H9 (cell line): Measurements from ENCODE around the gene SHC1. TPM values are rescaled to one million over a fixed set of nuclear protein-coding genes. Genes with fewer than 3 reads are reported as not detected.

Source experiments
- DNase-seq: peaks from one replicate; pipeline ENCODE4 v3.0.0-alpha.2; 2017
- H2AFZ ChIP-seq: one replicate; pipeline ENCODE4 v1.6.1; 2013; ENCODE audit warnings: mild to moderate bottlenecking, low read length, control low read depth, moderate library complexity
- H2AK5ac ChIP-seq: 2 replicates; pipeline ENCODE4 v1.6.1; 2013; ENCODE audit warnings: low read length, control low read depth, mixed read lengths; ENCODE audit not compliant: insufficient read length
- H2BK120ac ChIP-seq: one replicate; pipeline ENCODE4 v1.6.1; 2013; ENCODE audit warnings: low read depth, mild to moderate bottlenecking, low read length, control low read depth, inconsistent platforms; ENCODE audit not compliant: poor library complexity, severe bottlenecking
- H2BK12ac ChIP-seq: 2 replicates; pipeline ENCODE4 v1.6.1; 2013; ENCODE audit warnings: low read length, control low read depth, mixed read lengths, low read depth; ENCODE audit not compliant: insufficient read length
- H2BK15ac ChIP-seq: 2 replicates; pipeline ENCODE4 v1.6.1; 2013; ENCODE audit warnings: low read depth, low read length, control low read depth
- H2BK20ac ChIP-seq: one replicate; pipeline ENCODE4 v1.6.1; 2013; ENCODE audit warnings: low read depth, mild to moderate bottlenecking, low read length, control low read depth, inconsistent platforms; ENCODE audit not compliant: poor library complexity, severe bottlenecking
- H2BK5ac ChIP-seq: 2 replicates; pipeline ENCODE4 v1.6.1; 2013; ENCODE audit warnings: low read length, control low read depth, mixed read lengths; ENCODE audit not compliant: insufficient read length
- H3K14ac ChIP-seq: 2 replicates; pipeline ENCODE4 v1.6.1; 2013; ENCODE audit warnings: low read length, control low read depth; ENCODE audit not compliant: insufficient read depth
- H3K18ac ChIP-seq: 2 replicates; pipeline ENCODE4 v1.6.1; 2013; ENCODE audit warnings: low read depth, mild to moderate bottlenecking, mixed read lengths, low read length, control low read depth; ENCODE audit not compliant: insufficient read length
- H3K23ac ChIP-seq: 2 replicates; pipeline ENCODE4 v1.6.1; 2013; ENCODE audit warnings: low read length, control low read depth, mixed read lengths, low read depth; ENCODE audit not compliant: insufficient read length
- H3K23me2 ChIP-seq: 2 replicates; pipeline ENCODE4 v1.6.1; 2013; ENCODE audit warnings: low read depth, mild to moderate bottlenecking, mixed read lengths, low read length, control low read depth; ENCODE audit not compliant: insufficient read length, poor library complexity, severe bottlenecking
- H3K27ac ChIP-seq: 2 replicates; pipeline ENCODE4 v1.5.1; 2013; ENCODE audit warnings: low read length, control low read depth, mixed read lengths, low read depth; ENCODE audit not compliant: insufficient read length
- H3K27me3 ChIP-seq: 2 replicates; pipeline ENCODE4 v1.6.1; 2013; ENCODE audit warnings: low read length, control low read depth, inconsistent platforms; ENCODE audit not compliant: insufficient read depth
- H3K4ac ChIP-seq: 2 replicates; pipeline ENCODE4 v1.6.1; 2013; ENCODE audit warnings: low read depth, mild to moderate bottlenecking, control low read depth, inconsistent platforms, low read length, moderate library complexity
- H3K4me1 ChIP-seq: 2 replicates; pipeline ENCODE4 v1.6.1; 2013; ENCODE audit warnings: low read length, control low read depth, inconsistent platforms; ENCODE audit not compliant: insufficient read depth
- H3K4me2 ChIP-seq: 2 replicates; pipeline ENCODE4 v1.6.1; 2013; ENCODE audit warnings: low read length, control low read depth, mixed read lengths; ENCODE audit not compliant: insufficient read length, insufficient read depth
- H3K56ac ChIP-seq: 2 replicates; pipeline ENCODE4 v1.6.1; 2013; ENCODE audit warnings: low read depth, mild to moderate bottlenecking, mixed read lengths, low read length, control low read depth; ENCODE audit not compliant: insufficient read length
- H3K79me1 ChIP-seq: 2 replicates; pipeline ENCODE4 v1.6.1; 2013; ENCODE audit warnings: low read depth, mild to moderate bottlenecking, moderate library complexity, low read length, control low read depth, inconsistent platforms; ENCODE audit not compliant: insufficient read depth, poor library complexity, severe bottlenecking
- H3K79me2 ChIP-seq: 2 replicates; pipeline ENCODE4 v1.6.1; 2013; ENCODE audit warnings: low read length, control low read depth, inconsistent platforms; ENCODE audit not compliant: insufficient read depth
- H3K9ac ChIP-seq: 2 replicates; pipeline ENCODE4 v1.6.1; 2013; ENCODE audit warnings: low read length, control low read depth, mixed read lengths; ENCODE audit not compliant: insufficient read length; ENCODE audit errors: extremely low read depth
- H3K9me3 ChIP-seq: one replicate; pipeline ENCODE4 v1.6.1; 2013; ENCODE audit warnings: low read depth, low read length, inconsistent platforms; ENCODE audit not compliant: control insufficient read depth
- H3T11ph ChIP-seq: one replicate; pipeline ENCODE4 v1.6.1; 2013; ENCODE audit warnings: mild to moderate bottlenecking, low read length, control low read depth, inconsistent platforms
- H4K20me1 ChIP-seq: one replicate; pipeline ENCODE4 v1.6.1; 2013; ENCODE audit not compliant: control insufficient read depth, insufficient read length, insufficient read depth
- H4K5ac ChIP-seq: 2 replicates; pipeline ENCODE4 v1.6.1; 2013; ENCODE audit warnings: low read depth, mild to moderate bottlenecking, mixed read lengths, low read length, control low read depth; ENCODE audit not compliant: insufficient read length
- H4K8ac ChIP-seq: replicated peaks from 2 replicates; pipeline ENCODE4 v1.6.1; 2013; ENCODE audit warnings: low read length, control low read depth, mixed read lengths, low read depth; ENCODE audit not compliant: insufficient read length
- H4K91ac ChIP-seq: 2 replicates; pipeline ENCODE4 v1.6.1; 2013; ENCODE audit warnings: low read depth, mild to moderate bottlenecking, moderate library complexity, mixed read lengths, low read length, control low read depth; ENCODE audit not compliant: insufficient read length
- H3K27ac Mint-ChIP-seq, 3 experiments: 2 replicates in 2 of 3; 3 replicates in 1 of 3; pipeline ENCODE4 v1.8.0; 2020 to 2021; ENCODE audit warnings: mixed read lengths in 3 of 3, mild to moderate bottlenecking in 1 of 3, moderate library complexity in 1 of 3
- H3K27me3 Mint-ChIP-seq: 2 replicates; pipeline ENCODE4 v1.8.0; 2021; ENCODE audit warnings: low read depth, mild to moderate bottlenecking, moderate library complexity, mixed read lengths
- H3K36me3 Mint-ChIP-seq, 3 experiments: 2 replicates in 2 of 3; 3 replicates in 1 of 3; pipeline ENCODE4 v1.8.0; 2020 to 2021; ENCODE audit warnings: low read depth in 3 of 3, mixed read lengths in 3 of 3; ENCODE audit not compliant: insufficient read depth in 1 of 3
- H3K4me1 Mint-ChIP-seq, 2 experiments: 2 replicates each; pipeline ENCODE4 v1.8.0; 2020; ENCODE audit warnings: mixed read lengths in 2 of 2
- H3K4me3 Mint-ChIP-seq, 2 experiments: 2 replicates in 1 of 2; 3 replicates in 1 of 2; pipeline ENCODE4 v1.8.0; 2020 to 2021; ENCODE audit warnings: mild to moderate bottlenecking in 2 of 2, mixed read lengths in 2 of 2, moderate library complexity in 1 of 2
- H3K9me3 Mint-ChIP-seq, 2 experiments: 2 replicates in 1 of 2; 3 replicates in 1 of 2; pipeline ENCODE4 v1.8.0; 2020; ENCODE audit warnings: mild to moderate bottlenecking in 2 of 2, mixed read lengths in 2 of 2, moderate library complexity in 1 of 2
- WGBS: extraction: QIAGEN DNeasy Blood & Tissue Kit; methylation state at CpG from one replicate; pipeline ENCODE4 v1.1.7; 2013; ENCODE audit warnings: missing lambda C conversion rate, low lambda C conversion rate, mixed read lengths; ENCODE audit not compliant: insufficient read length; ENCODE audit errors: extremely low coverage; 5-methylcytosine and 5-hydroxymethylcytosine counted together
- total RNA-seq: library from RNA; stranded (reverse); gene quantifications from 2 replicates; pipeline ENCODE4 v1.2.1, GENCODE V29; 2021
- TF ChIP-seq, protein P1 (sequence below): fragments of 200-600 bp; sonication (generic); conservative IDR thresholded peaks from 3 replicates; pipeline ENCODE4 v1.8.0; 2021; ENCODE audit warnings: antibody characterized with exemption, mild to moderate bottlenecking

SHC1 gene
- total RNA-seq, 1 experiment from 2014 or later = 168 TPM

DNA sequence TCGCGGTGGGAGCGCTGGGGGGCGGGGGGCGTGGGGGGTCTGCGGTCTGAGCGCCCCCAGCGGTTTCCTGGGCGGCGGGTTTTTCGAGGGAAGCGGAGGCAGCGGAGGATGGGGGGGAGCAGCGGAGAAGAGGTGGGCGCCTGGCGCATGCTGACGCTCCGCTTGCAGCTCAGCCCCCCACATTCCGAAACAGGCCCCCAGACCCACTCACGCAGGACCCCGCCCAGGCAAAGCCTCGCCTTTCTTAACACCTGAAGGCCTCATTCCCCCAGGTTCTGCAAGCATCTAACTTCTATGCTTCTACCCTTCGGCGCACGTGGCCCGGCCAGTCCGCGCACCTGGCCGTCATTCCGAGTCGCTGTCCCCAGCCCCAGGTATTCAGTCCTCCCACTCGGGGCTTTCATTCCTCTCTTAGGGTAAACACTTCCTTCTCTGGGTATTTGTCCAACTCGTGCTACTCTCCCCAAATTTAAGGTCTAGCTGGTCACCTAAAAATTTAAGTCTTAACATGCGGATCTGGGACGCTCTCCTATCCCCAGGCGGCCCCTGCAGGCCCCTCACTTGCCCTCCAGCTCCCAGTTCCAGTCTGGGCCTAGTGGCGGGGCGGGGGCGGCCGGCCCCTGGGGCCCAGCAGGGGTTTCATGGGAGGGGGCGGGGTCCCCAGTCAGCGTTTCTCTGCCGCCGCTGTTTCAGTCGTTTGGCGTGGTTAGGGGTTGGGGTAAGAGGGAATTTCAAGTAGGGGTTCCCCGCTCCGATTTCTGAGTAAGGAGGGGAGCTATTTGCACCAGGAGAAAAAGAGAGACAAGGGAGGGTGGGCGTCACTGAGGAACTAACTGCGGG is 29.2 kb upstream of the SHC1 start:
- no peaks in the 10 kb centered on the region for H4K20me1 ChIP-seq
- H2BK20ac ChIP-seq = no peak overlapping the region
- Mint-ChIP-seq H3K9me3 (peaks cover 0 to 2% of the 10 kb centered on the region in 2 experiments; a peak in 2 of 5 replicates), H3K27me3 (peaks cover 3% of the 10 kb centered on the region), H3K4me3 (peak overlapping the region; percentile 93 to 97), H3K27ac (peak overlapping the region; percentile 92 to 97 (median 96); a peak in 6 of 7 replicates), H3K36me3 (no peaks in the 10 kb centered on the region), H3K4me1 (peaks cover 20 to 33% of the 10 kb centered on the region in 2 experiments)
- H2BK120ac ChIP-seq = no peak overlapping the region
- H3K4ac ChIP-seq = no peak overlapping the region
- H3K9ac ChIP-seq = peak overlapping the region; percentile 6
- no peak overlapping the region for H4K8ac ChIP-seq
- no peak overlapping the region for H2AK5ac ChIP-seq
- H3K4me2 ChIP-seq = peak overlapping the region; percentile 90
- H3K14ac ChIP-seq = no peak overlapping the region
- peak overlapping the region; percentile 61 for H3K18ac ChIP-seq
- H3K23me2 ChIP-seq = peaks cover 26% of the 10 kb centered on the region
- H3K56ac ChIP-seq = no peak overlapping the region
- no peak overlapping the region for H2BK15ac ChIP-seq
- H3T11ph ChIP-seq = no peak overlapping the region
- H4K91ac ChIP-seq = no peak overlapping the region
- H3K27ac ChIP-seq = peak overlapping the region; percentile 41
- H3K27me3 ChIP-seq = no peaks in the 10 kb centered on the region
- H2BK12ac ChIP-seq = no peak overlapping the region
- WGBS = no CpG with 5 or more reads among the region's 50 CpGs
- no peak overlapping the region for H2AFZ ChIP-seq
- DNase-seq = peak; percentile 77
- peaks cover 5% of the 10 kb centered on the region; the same call in 1 of the 2 replicates for H3K4me1 ChIP-seq
- no peak overlapping the region for H3K23ac ChIP-seq
- no peak overlapping the region for H2BK5ac ChIP-seq
- H3K79me1 ChIP-seq = no peaks in the 10 kb centered on the region
- H3K79me2 ChIP-seq = no peaks in the 10 kb centered on the region; the same call in 1 of the 2 replicates
- no peaks in the 10 kb centered on the region for H3K9me3 ChIP-seq
- TF ChIP-seq, protein P1, sequence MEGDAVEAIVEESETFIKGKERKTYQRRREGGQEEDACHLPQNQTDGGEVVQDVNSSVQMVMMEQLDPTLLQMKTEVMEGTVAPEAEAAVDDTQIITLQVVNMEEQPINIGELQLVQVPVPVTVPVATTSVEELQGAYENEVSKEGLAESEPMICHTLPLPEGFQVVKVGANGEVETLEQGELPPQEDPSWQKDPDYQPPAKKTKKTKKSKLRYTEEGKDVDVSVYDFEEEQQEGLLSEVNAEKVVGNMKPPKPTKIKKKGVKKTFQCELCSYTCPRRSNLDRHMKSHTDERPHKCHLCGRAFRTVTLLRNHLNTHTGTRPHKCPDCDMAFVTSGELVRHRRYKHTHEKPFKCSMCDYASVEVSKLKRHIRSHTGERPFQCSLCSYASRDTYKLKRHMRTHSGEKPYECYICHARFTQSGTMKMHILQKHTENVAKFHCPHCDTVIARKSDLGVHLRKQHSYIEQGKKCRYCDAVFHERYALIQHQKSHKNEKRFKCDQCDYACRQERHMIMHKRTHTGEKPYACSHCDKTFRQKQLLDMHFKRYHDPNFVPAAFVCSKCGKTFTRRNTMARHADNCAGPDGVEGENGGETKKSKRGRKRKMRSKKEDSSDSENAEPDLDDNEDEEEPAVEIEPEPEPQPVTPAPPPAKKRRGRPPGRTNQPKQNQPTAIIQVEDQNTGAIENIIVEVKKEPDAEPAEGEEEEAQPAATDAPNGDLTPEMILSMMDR = no peak
- H4K5ac ChIP-seq = no peak overlapping the region
